Umbilical cord (tissue), 2 donors: Measurements from ENCODE around the gene RNF135. TPM values are rescaled to one million over a fixed set of nuclear protein-coding genes. Genes with fewer than 3 reads are reported as not detected.
A peak's percentile ranks its signal among the peaks of the same experiment; 100 is the strongest.
"Not testable (repeated sequence)": the region's sequence is repeated elsewhere in the genome, so short reads cannot be mapped to it uniquely, and the experiment has no call there.

Experiments used
- DNase-seq: peaks from one replicate; pipeline ENCODE4 v3.0.0-alpha.2; 2015; ENCODE audit warnings: low spot score
- total RNA-seq: library from RNA; depleted of rRNA; stranded (reverse); fragments of >200 nt; gene quantifications from one replicate; pipeline ENCODE4 v1.2.3, GENCODE V29; 2014; ENCODE audit warnings: low replicate concordance; ENCODE audit not compliant: insufficient read depth

RNF135 gene
- total RNA-seq, 1 donor from 2014 or later = 14.0 TPM

- no peak for DNase-seq
Measured at GRCh38 chr17:30997842-30998241, 27.0 kb downstream of the RNF135 start.

- DNase-seq = no peak
Measured at GRCh38 chr17:31002047-31002446, 31.2 kb downstream of the RNF135 start.

DNA sequence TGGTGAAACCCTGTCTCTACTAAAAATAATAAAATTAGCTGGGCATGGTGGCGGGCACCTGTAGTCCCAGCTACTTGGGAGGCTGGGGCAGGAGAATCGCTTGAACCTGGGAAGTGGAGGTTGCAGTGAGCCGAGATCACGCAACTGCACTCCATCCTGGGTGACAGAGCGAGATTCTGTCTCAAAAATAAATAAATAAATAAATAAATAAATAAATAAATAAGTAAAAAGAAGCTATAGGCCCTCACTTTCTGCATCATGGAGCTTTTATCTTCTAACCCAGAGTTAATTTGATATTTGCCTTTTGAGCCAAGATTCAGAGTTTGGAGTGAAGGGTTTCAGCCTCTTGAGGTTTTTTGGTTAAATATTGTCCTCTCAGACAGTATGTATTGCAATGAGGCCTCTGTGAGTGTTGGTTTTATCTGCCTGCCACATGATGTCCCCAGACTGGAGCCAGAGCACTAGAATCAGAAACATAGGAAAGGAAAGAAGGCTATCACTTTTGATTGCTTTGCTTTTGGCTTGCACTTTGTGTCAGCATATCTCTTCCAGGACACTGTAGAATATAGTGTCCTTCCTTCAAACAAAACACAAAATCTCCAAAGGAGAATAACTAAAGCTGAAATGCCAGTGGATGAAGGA, 32.5 kb downstream of the RNF135 start:
- no peak for DNase-seq

DNA sequence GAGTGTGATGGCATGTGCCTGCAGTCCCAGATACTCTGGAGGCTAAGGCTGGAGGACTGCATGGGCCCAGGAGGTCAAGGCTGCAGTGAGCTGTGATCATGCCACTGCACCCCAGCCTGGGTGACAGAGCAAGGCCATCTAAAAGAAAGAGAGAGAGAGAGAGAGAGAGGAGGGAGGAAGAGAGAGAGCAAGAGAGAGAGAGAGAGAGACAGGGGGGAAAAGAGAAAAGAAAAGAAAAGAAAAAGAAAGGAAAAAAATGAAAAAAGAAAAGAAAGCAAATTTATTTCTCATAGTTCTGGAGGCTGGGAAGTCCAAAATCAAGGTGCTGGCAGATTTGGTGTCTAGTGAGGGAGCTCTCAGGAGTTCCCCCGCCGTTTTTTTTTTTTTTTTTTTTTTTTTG, 33.3 kb downstream of the RNF135 start:
- no peak for DNase-seq

DNA sequence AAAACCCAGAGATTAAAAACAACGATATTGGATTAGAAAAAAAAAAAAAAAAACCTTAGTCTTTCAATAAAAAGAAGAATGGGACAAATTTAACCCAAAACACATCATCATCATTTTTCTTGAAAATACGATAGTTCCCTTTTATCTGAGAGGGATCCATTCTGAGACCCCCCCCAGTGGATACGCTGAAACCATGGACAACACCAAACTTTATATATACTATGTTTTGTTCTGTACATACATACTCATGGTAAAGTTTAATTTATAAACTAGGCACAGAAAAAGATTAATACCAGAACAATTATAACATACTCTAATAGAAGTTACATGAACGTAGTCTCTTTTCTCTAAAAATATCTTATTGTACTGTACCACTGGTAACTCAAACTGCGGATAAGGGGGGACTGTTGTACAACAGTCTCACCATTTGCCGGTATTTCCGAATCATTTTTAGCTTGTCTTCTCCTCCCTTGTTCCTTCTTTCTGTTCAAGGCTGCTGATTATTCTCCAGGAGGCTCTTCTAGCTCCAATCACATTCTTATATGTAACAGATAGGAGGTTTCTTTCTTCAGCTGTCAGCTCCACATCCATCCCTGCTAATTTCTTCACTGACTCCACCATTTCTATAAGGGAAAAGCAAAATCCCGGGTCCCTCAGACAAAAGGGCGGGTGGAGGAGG, 37.0 kb downstream of the RNF135 start:
- DNase-seq = no peak

DNA sequence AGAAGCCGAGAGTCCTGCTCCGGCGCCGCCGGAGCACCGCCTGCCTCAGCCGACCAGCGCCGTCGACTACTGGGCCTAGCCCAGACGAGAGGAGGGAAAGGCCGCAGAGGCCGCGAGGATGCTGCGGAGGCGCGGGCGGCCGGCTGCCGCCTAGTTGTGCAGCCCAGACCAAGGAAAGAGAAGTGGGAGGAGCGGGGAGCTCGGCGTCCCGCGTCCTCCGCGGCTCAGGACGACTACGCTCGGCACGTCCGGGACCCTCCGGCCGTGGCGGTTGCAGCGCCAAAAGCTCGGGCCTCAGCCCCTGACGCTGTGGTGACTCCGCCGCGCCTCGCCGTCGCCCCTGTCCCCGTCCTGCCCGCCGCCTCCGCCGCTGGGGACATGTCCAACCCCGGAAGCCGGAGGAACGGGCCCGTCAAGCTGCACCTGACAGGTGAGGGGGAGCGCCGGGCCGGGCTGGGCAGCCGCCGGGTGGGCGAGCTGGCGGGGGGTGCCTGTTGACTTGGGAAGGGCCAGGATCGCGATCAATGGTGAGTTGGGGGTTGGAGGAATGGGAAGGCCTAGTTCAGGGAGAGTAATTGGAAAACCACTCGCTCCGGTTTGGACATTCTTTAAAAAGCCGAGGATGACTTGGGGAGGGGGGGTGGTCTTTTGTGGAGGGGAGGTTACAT, 37.7 kb downstream of the RNF135 start:
- DNase-seq = peak; percentile 68

GRCh38 chr17:31009042-31009702, 38.3 kb downstream of the RNF135 start:
- not testable (repeated sequence) for DNase-seq

DNA sequence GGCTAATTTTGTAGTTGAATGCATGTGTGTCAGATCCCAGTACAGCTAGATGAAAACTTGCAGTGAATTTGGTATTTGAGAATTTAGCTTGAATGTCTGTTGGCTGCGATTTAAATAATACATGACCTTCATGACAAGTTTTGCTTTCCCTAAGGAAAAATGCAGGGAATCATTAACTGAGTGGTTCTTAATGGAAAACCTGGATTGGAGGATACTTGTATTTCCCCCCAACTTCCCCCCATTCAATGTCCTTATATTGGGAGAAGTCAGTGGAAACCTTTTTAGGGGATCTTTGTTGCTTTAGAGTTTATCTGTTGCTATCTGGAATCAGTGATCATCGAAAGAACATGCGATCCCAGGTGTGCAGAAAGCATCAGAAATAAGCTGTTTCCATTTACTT, 39.2 kb downstream of the RNF135 start:
- not testable (repeated sequence) for DNase-seq

- no peak for DNase-seq
Measured at GRCh38 chr17:31013844-31014243, 43.0 kb downstream of the RNF135 start.

DNA sequence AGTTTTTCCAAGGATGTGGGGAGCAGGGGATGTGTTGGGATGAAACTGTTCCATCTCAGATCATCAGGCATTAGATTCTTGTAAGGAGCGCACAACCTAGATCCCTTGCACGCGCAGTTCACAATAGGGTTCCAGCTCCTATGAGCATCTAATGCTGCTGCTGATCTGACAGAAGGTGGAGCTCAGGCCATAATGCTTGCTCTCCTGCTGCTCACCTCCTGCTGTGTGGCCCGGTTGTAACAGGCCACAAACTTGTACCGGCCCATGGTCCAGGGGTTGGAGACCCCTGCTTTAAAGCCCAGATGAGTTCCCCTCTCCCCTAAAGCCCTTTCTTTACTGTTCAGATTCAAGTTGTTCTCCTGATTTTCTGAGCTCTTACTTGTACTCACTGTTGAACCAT, 44.8 kb downstream of the RNF135 start:
- no peak for DNase-seq

DNA sequence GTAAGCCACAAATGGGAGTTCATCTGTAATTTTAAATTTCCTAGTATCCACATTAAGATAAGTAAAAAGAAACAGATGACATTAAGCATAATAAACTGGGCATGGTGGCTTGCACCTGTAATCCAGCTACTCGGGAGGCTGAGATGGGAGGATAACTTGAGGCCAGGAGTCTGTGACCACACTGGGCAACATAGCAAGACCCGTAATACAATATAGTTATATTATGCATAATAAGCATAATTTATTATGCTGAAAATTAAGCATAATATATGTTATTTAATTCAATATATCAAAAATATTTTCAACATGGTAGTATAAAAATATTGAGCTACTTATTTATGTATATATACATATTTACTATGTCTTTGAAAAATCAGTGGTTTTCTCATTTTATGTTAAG, 48.2 kb downstream of the RNF135 start:
- DNase-seq = no peak

DNA sequence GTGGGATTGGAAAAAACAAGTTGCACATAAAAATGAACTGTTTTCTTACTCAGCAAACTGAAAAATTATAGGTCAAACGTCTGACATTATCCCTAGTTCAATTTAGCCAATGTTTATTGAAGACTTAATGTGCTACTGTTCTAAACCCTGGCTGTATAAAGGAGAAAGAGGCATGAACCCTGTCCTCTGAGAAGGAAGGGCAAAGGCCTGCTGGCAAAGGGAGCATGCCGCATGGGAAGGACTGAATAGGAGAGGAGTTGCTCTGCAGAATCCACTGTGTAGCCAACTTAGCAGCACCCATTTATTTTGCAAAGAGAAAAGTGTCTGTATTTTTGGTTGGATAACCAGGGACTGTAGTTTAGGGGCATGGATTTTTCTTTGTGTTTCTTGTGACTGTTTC, 52.3 kb downstream of the RNF135 start:
- DNase-seq = not testable (repeated sequence)

GRCh38 chr17:31031841-31032240, 61.0 kb downstream of the RNF135 start:
- no peak for DNase-seq

DNA sequence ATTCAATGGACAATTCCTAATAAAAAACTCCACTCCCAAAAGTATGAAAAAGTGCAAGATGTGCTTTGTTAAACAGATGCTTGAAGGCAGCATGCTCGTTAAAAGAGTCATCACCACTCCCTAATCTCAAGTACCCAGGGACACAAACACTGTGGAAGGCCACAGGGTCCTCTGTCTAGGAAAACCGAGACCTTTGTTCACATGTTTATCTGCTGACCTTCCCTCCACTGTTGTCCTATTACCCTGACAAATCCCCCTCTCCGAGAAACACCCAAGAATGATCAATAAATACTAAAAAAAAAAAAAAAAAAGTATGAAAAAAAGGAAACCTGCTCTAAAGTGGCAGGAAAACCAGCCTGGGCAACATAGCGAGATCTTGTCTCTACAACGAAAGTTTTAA, 64.8 kb downstream of the RNF135 start:
- not testable (repeated sequence) for DNase-seq

- DNase-seq = not testable (repeated sequence)
Measured at GRCh38 chr17:31040837-31041236, 70.0 kb downstream of the RNF135 start.

DNA sequence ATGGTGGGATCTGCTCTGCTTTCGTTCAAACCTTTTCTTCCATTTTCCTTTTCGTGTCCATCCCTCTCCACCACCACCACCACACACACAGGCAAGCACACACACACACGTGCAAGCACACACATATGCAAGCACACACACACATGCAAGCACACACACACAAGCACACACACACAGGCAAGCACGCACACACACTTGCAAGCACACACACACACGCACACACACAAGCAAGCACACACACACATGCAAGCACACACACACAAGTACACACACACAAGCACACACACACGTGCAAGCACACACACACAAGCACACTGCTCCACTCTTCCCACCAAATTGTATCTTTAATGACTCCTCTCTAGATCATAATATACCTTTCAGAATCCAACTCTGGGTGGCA, 71.5 kb downstream of the RNF135 start:
- DNase-seq = not testable (repeated sequence)

GRCh38 chr17:31046856-31047425, 76.1 kb downstream of the RNF135 start:
- DNase-seq = not testable (repeated sequence)

DNA sequence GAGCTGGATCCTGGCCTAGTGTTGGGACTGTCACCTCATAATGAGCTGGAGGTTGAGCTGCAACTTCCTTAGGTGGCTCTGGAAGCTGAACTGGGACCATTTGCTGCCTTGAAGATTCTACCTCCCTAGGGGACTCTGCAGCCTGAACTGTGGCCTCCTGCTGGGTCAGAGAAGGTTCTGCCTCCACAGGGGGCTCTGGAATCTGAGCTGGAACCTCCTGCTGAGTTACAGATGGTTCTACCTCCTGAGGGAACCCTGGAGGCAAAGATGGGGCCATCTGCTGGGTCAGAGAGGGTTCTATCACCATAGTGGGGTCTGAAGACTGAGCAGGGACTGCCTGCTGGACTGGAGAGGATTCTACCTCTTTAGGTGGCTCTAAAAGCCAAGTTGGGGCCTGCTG, 77.3 kb downstream of the RNF135 start:
- no peak for DNase-seq

DNA sequence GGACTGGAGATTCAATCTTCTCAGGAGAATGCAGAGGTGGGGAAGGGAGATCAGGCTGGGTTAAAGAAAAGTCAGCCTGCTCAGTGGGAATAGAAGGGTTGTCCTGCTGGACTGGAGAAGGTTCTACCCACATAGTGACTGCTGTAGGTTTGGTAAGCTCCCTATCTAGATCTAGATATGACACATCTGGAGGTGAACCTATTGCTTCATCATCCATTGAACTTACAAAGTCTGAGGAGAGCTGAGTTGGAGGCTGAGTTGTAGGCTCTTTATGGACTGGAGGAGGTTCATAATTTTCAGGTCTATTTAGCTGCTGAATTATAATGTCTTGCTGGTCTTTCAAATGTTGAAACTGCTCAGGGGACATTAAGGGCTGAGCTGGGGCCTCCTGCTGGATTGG, 77.9 kb downstream of the RNF135 start:
- no peak for DNase-seq
